ENCODE data around the gene PLEKHH1.

The PLEKHH1 gene

GRCh38 chr14:67571275-67571990 lies 38.3 kb downstream of the PLEKHH1 start:
- in situ Hi-C loops (cut with HindIII; ENCODE audit: low sequenced_read_pairs): loop anchor here (5.0 kb wide), 1 partner anchor 139 kb away; no protein-coding TSS in a partner anchor
- no peak overlapping the region for H3K4me3 ChIP-seq (ENCODE audit: low read depth, low read length)
- TF ChIP-seq CTCF (IDR thresholded peaks at IDR 0.05; ENCODE audit: low read depth, low read length, missing control alignments): peak; percentile 95
- DNase-seq (ENCODE audit: low read depth): peak; percentile 19

- no peak overlapping the region for H3K4me3 ChIP-seq (ENCODE audit: low read depth, low read length)
- TF ChIP-seq CTCF (IDR thresholded peaks at IDR 0.05; ENCODE audit: low read depth, low read length, missing control alignments): no peak
- DNase-seq (ENCODE audit: low read depth): no peak
- in situ Hi-C loops (cut with HindIII; ENCODE audit: low sequenced_read_pairs): loop anchor here (5.0 kb wide), 1 partner anchor 140 kb away; no protein-coding TSS in a partner anchor
These were observed 38.9 kb downstream of the PLEKHH1 start for GRCh38 chr14:67571991-67572323.

GRCh38 chr14:67572608-67573007 lies 39.5 kb downstream of the PLEKHH1 start:
- no peak for DNase-seq (ENCODE audit: low read depth)
- in situ Hi-C loops (cut with HindIII; ENCODE audit: low sequenced_read_pairs): loop anchor here (5.0 kb wide), 1 partner anchor 140 kb away; no protein-coding TSS in a partner anchor
- no peak for TF ChIP-seq CTCF (IDR thresholded peaks at IDR 0.05; ENCODE audit: low read depth, low read length, missing control alignments)
- H3K4me3 ChIP-seq (ENCODE audit: low read depth, low read length): no peak overlapping the region

- in situ Hi-C loops (cut with HindIII; ENCODE audit: low sequenced_read_pairs): loop anchor here (5.0 kb wide), 1 partner anchor 141 kb away; no protein-coding TSS in a partner anchor
- H3K4me3 ChIP-seq (ENCODE audit: low read depth, low read length): no peak overlapping the region
- no peak for DNase-seq (ENCODE audit: low read depth)
- no peak for TF ChIP-seq CTCF (IDR thresholded peaks at IDR 0.05; ENCODE audit: low read depth, low read length, missing control alignments)
These were observed 40.3 kb downstream of the PLEKHH1 start for GRCh38 chr14:67573228-67574010.

- in situ Hi-C loops (cut with HindIII; ENCODE audit: low sequenced_read_pairs): loop anchor here (5.0 kb wide), 1 partner anchor 142 kb away; no protein-coding TSS in a partner anchor
- TF ChIP-seq CTCF (IDR thresholded peaks at IDR 0.05; ENCODE audit: low read depth, low read length, missing control alignments): no peak
- no peak for DNase-seq (ENCODE audit: low read depth)
- no peak overlapping the region for H3K4me3 ChIP-seq (ENCODE audit: low read depth, low read length)
These were observed 41.1 kb downstream of the PLEKHH1 start for GRCh38 chr14:67574156-67574555.

- TF ChIP-seq CTCF (IDR thresholded peaks at IDR 0.05; ENCODE audit: low read depth, low read length, missing control alignments): no peak
- DNase-seq (ENCODE audit: low read depth): no peak
- in situ Hi-C loops (cut with HindIII; ENCODE audit: low sequenced_read_pairs): loop anchor here (5.0 kb wide), 2 partner anchors 53 to 143 kb away; no protein-coding TSS in a partner anchor
- no peak overlapping the region for H3K4me3 ChIP-seq (ENCODE audit: low read depth, low read length)
These were observed 41.7 kb downstream of the PLEKHH1 start for GRCh38 chr14:67574806-67575205.

All from astrocyte of the cerebellum (primary cell).